GM23338 (cell line): ENCODE results near the gene NMNAT1. TPM values are rescaled to one million over a fixed set of nuclear protein-coding genes. Genes with fewer than 3 reads are reported as not detected.

Experiments
- ATAC-seq: fragments of 200-7000 bp; cut with Tn5 transposase; 3 replicates; pipeline ENCODE4 v1.9.1; 2020
- DNase-seq: peaks from one replicate; pipeline ENCODE4 v3.0.0-alpha.2; 2015; ENCODE audit warnings: low spot score
- H2AFZ ChIP-seq: fragments of 200-600 bp; sonication (generic); 2 replicates; pipeline ENCODE4 v1.8.0; 2016; ENCODE audit warnings: antibody characterized with exemption, mild to moderate bottlenecking, moderate library complexity
- H3F3A ChIP-seq: fragments of 200-600 bp; sonication (generic); replicated peaks from 2 replicates; pipeline ENCODE4 v1.8.0; 2017; ENCODE audit warnings: antibody characterized with exemption, mixed run types, low read depth
- H3K27ac ChIP-seq: fragments of 200-600 bp; sonication (generic); 2 replicates; pipeline ENCODE4 v1.6.1; 2016; ENCODE audit warnings: low read depth
- H3K27me3 ChIP-seq: fragments of 200-600 bp; sonication (generic); 2 replicates; pipeline ENCODE4 v1.8.0; 2016; ENCODE audit warnings: mild to moderate bottlenecking, mixed run types, moderate library complexity; ENCODE audit not compliant: insufficient read depth
- H3K36me3 ChIP-seq: fragments of 200-600 bp; sonication (generic); 2 replicates; pipeline ENCODE4 v1.8.0; 2016; ENCODE audit warnings: mild to moderate bottlenecking; ENCODE audit not compliant: insufficient read depth
- H3K4me1 ChIP-seq: fragments of 200-600 bp; sonication (generic); 2 replicates; pipeline ENCODE4 v1.8.0; 2016; ENCODE audit warnings: mild to moderate bottlenecking, moderate library complexity; ENCODE audit not compliant: insufficient read depth
- H3K4me2 ChIP-seq: fragments of 200-600 bp; sonication (generic); 2 replicates; pipeline ENCODE4 v1.7.1; 2017; ENCODE audit warnings: mixed run types
- H3K4me3 ChIP-seq: fragments of 200-600 bp; sonication (generic); 2 replicates; pipeline ENCODE4 v1.6.1; 2016; ENCODE audit warnings: mixed run types
- H3K79me2 ChIP-seq: fragments of 200-600 bp; sonication (generic); replicated peaks from 2 replicates; pipeline ENCODE4 v1.8.0; 2017; ENCODE audit warnings: mild to moderate bottlenecking; ENCODE audit not compliant: insufficient read depth
- H3K9me2 ChIP-seq: fragments of 200-600 bp; sonication (generic); 2 replicates; pipeline ENCODE4 v1.8.0; 2017; ENCODE audit not compliant: insufficient read depth
- H4K20me1 ChIP-seq: fragments of 200-600 bp; sonication (generic); replicated peaks from 2 replicates; pipeline ENCODE4 v1.8.0; 2017; ENCODE audit warnings: mild to moderate bottlenecking; ENCODE audit not compliant: insufficient read depth
- H3K27ac Mint-ChIP-seq: 2 replicates; pipeline ENCODE4 v1.8.0; 2020; ENCODE audit warnings: inconsistent platforms, mild to moderate bottlenecking, moderate library complexity, mixed read lengths
- H3K27me3 Mint-ChIP-seq: 3 replicates; pipeline ENCODE4 v1.8.0; 2022; ENCODE audit warnings: low read depth, mild to moderate bottlenecking, moderate library complexity, mixed read lengths, inconsistent platforms; ENCODE audit not compliant: insufficient read depth, poor library complexity
- H3K36me3 Mint-ChIP-seq: 3 replicates; pipeline ENCODE4 v1.8.0; 2021; ENCODE audit warnings: low read depth, mild to moderate bottlenecking, inconsistent platforms, moderate library complexity, mixed read lengths
- H3K4me1 Mint-ChIP-seq: 3 replicates; pipeline ENCODE4 v1.8.0; 2020; ENCODE audit warnings: mild to moderate bottlenecking, inconsistent platforms, mixed read lengths
- H3K4me3 Mint-ChIP-seq: 3 replicates; pipeline ENCODE4 v1.8.0; 2021; ENCODE audit warnings: moderate library complexity, mild to moderate bottlenecking, inconsistent platforms, mixed read lengths
- H3K9me3 Mint-ChIP-seq: 3 replicates; pipeline ENCODE4 v1.8.0; 2020; ENCODE audit warnings: moderate library complexity, mild to moderate bottlenecking, inconsistent platforms, mixed read lengths
- CREB1 ChIP-seq: fragments of 250-450 bp; sonication (Bioruptor Pico); IDR thresholded peaks from 2 replicates; pipeline ENCODE4 v1.5.0; 2020; ENCODE audit warnings: low read depth, mild to moderate bottlenecking, moderate library complexity
- ETS1 ChIP-seq: IDR thresholded peaks from 2 replicates; pipeline ENCODE4 v1.6.1; 2016; ENCODE audit warnings: antibody characterized with exemption
- EZH2 ChIP-seq: fragments of 200-600 bp; sonication (generic); IDR thresholded peaks from one replicate; pipeline ENCODE4 v1.8.0; 2017; ENCODE audit warnings: antibody characterized with exemption, mild to moderate bottlenecking, low read depth; ENCODE audit not compliant: unreplicated experiment
- EZH2phosphoT487 ChIP-seq: fragments of 200-600 bp; sonication (generic); IDR thresholded peaks from one replicate; pipeline ENCODE4 v1.8.1; 2018; ENCODE audit warnings: antibody characterized with exemption; ENCODE audit not compliant: unreplicated experiment
- JUNB ChIP-seq: IDR thresholded peaks from one replicate; pipeline ENCODE4 v1.6.1; 2016; ENCODE audit warnings: antibody characterized with exemption; ENCODE audit not compliant: unreplicated experiment
- NANOG ChIP-seq: IDR thresholded peaks from 2 replicates; pipeline ENCODE4 v1.6.1; 2016; ENCODE audit warnings: antibody characterized with exemption, borderline replicate concordance
- POLR2AphosphoS5 ChIP-seq: IDR thresholded peaks from 2 replicates; pipeline ENCODE4 v1.6.1; 2016; ENCODE audit warnings: antibody characterized with exemption, low read depth
- REST ChIP-seq: IDR thresholded peaks from one replicate; pipeline ENCODE4 v1.6.1; 2018; ENCODE audit warnings: antibody characterized with exemption; ENCODE audit not compliant: unreplicated experiment
- STAT1 ChIP-seq: IDR thresholded peaks from one replicate; pipeline ENCODE4 v1.6.1; 2016; ENCODE audit warnings: antibody characterized with exemption; ENCODE audit not compliant: unreplicated experiment
- ZNF114 ChIP-seq: fragments of 250-450 bp; sonication (Bioruptor Pico); IDR thresholded peaks from 2 replicates; pipeline ENCODE4 v1.5.0; 2020; ENCODE audit warnings: mild to moderate bottlenecking, moderate library complexity
- ZNF331 ChIP-seq: fragments of 250-450 bp; sonication (Bioruptor Pico); IDR thresholded peaks from 2 replicates; pipeline ENCODE4 v1.5.0; 2020; ENCODE audit warnings: low read depth, mild to moderate bottlenecking, moderate library complexity
- ZNF462 ChIP-seq: fragments of 250-450 bp; sonication (Bioruptor Pico); IDR thresholded peaks from 2 replicates; pipeline ENCODE4 v1.5.0; 2020; ENCODE audit warnings: mild to moderate bottlenecking, moderate library complexity
- polyA plus RNA-seq: library from polyadenylated mRNA; unstranded; fragments of >200 nt; fragmentation: Nextera tagmentation; extraction: Ambion mirVana; gene quantifications from 2 replicates; pipeline ENCODE4 v1.2.1, GENCODE V29; 2016
- total RNA-seq: library from RNA; depleted of rRNA; stranded (reverse); fragments of >200 nt; shearing (Covaris generic); gene quantifications from 2 replicates; pipeline ENCODE4 v1.2.3, GENCODE V29; 2014

NMNAT1 gene
- total and polyA plus RNA-seq, 2 experiments from 2014 or later = 2.5 to 3.9 TPM

GRCh38 chr1:10007169-10007568 is 63.9 kb downstream of the NMNAT1 start (continued):
- no peak for TF ChIP-seq REST
- no peak for TF ChIP-seq ETS1
- no peak for TF ChIP-seq STAT1
- no peak for TF ChIP-seq CREB1
- TF ChIP-seq ZNF331 (CRISPR knock-in tag) = no peak
- TF ChIP-seq ZNF114 (CRISPR knock-in tag) = no peak
- TF ChIP-seq EZH2 = no peak
- no peak for TF ChIP-seq EZH2phosphoT487
- no peak for TF ChIP-seq NANOG
- TF ChIP-seq POLR2AphosphoS5 = no peak

- Mint-ChIP-seq H3K4me1 (no peaks in the 10 kb centered on the region), H3K9me3 (no peaks in the 10 kb centered on the region), H3K4me3 (no peak overlapping the region), H3K27ac (no peak overlapping the region), H3K27me3 (peaks cover 9% of the 10 kb centered on the region), H3K36me3 (no peaks in the 10 kb centered on the region)
- H3K4me3 ChIP-seq = no peak overlapping the region
- DNase-seq (no peak), ATAC-seq (no peak)
- no peaks in the 10 kb centered on the region for H3F3A ChIP-seq
- H3K4me2 ChIP-seq = no peak overlapping the region
- no peak overlapping the region for H2AFZ ChIP-seq
- H4K20me1 ChIP-seq = no peaks in the 10 kb centered on the region
- no peaks in the 10 kb centered on the region for H3K36me3 ChIP-seq
- no peaks in the 10 kb centered on the region for H3K4me1 ChIP-seq
- H3K9me2 ChIP-seq = no peaks in the 10 kb centered on the region; the same call in 1 of the 2 replicates
- H3K79me2 ChIP-seq = no peaks in the 10 kb centered on the region
- H3K27ac ChIP-seq = no peak overlapping the region
- no peaks in the 10 kb centered on the region for H3K27me3 ChIP-seq
- TF ChIP-seq CREB1 (no peak), EZH2phosphoT487 (no peak), JUNB (no peak), EZH2 (no peak), ETS1 (no peak), ZNF462 (CRISPR knock-in tag) (no peak), NANOG (no peak)
Measured at GRCh38 chr1:10014016-10014415, 70.7 kb downstream of the NMNAT1 start.
